Endodermal cell (in vitro differentiated cells): ENCODE results near the gene ZC3H12C. TPM values are rescaled to one million over a fixed set of nuclear protein-coding genes. Genes with fewer than 3 reads are reported as not detected.

ENCODE experiments used
- DNase-seq: peaks from one replicate; pipeline ENCODE4 v3.0.0-alpha.2; 2017
- H3K27ac ChIP-seq: 2 replicates; pipeline ENCODE4 v1.5.1; 2013; ENCODE audit warnings: mild to moderate bottlenecking, low read depth, low read length, moderate library complexity
- H3K27me3 ChIP-seq: 2 replicates; pipeline ENCODE4 v1.6.1; 2013; ENCODE audit warnings: mild to moderate bottlenecking, low read length, moderate library complexity; ENCODE audit not compliant: insufficient read depth, control insufficient read depth, poor library complexity, severe bottlenecking
- H3K36me3 ChIP-seq: 2 replicates; pipeline ENCODE4 v1.7.0; 2013; ENCODE audit warnings: mild to moderate bottlenecking, low read length, moderate library complexity; ENCODE audit not compliant: control insufficient read depth, insufficient read depth
- H3K4me1 ChIP-seq: one replicate; pipeline ENCODE4 v1.7.0; 2013; ENCODE audit warnings: low read length; ENCODE audit not compliant: control insufficient read depth, insufficient read depth
- H3K4me3 ChIP-seq: 2 replicates; pipeline ENCODE4 v1.5.1; 2013; ENCODE audit warnings: mild to moderate bottlenecking, low read length, moderate library complexity
- H3K9ac ChIP-seq: 2 replicates; pipeline ENCODE4 v1.6.1; 2013; ENCODE audit warnings: mild to moderate bottlenecking, low read length, moderate library complexity; ENCODE audit not compliant: poor library complexity, severe bottlenecking; ENCODE audit errors: extremely low read depth
- H3K9me3 ChIP-seq: 2 replicates; pipeline ENCODE4 v1.6.1; 2013; ENCODE audit warnings: mild to moderate bottlenecking, low read length, moderate library complexity; ENCODE audit not compliant: control insufficient read depth
- H3K27ac Mint-ChIP-seq: 2 replicates; pipeline ENCODE4 v1.8.0; 2020; ENCODE audit warnings: mixed read lengths
- H3K27me3 Mint-ChIP-seq: 2 replicates; pipeline ENCODE4 v1.8.0; 2021; ENCODE audit warnings: mild to moderate bottlenecking, mixed read lengths; ENCODE audit not compliant: insufficient read depth
- H3K36me3 Mint-ChIP-seq: 2 replicates; pipeline ENCODE4 v1.8.0; 2020; ENCODE audit warnings: low read depth, mixed read lengths
- H3K4me1 Mint-ChIP-seq: 2 replicates; pipeline ENCODE4 v1.8.0; 2020; ENCODE audit warnings: mixed read lengths
- H3K4me3 Mint-ChIP-seq: 2 replicates; pipeline ENCODE4 v1.8.0; 2020; ENCODE audit warnings: mild to moderate bottlenecking, moderate library complexity, mixed read lengths
- H3K9me3 Mint-ChIP-seq: 2 replicates; pipeline ENCODE4 v1.8.0; 2020; ENCODE audit warnings: mild to moderate bottlenecking, mixed read lengths
- WGBS, 2 experiments: methylation state at CpG; one replicate each; pipeline versions ENCODE4 v1.1.5 to v1.1.7; 2013; ENCODE audit warnings: missing lambda C conversion rate in 2 of 2, mixed read lengths in 1 of 2; ENCODE audit not compliant: insufficient coverage in 1 of 2, insufficient read length in 1 of 2; 5-methylcytosine and 5-hydroxymethylcytosine counted together
- total RNA-seq, 2 donors: library from RNA; stranded (reverse); fragmentation: NEBNext Ultra II Directional in 1 of 2; extraction: Animal tissue kit (Norgen Biotek cat#: 25700) in 1 of 2; gene quantifications; 2 replicates in 1 of 2; 3 replicates in 1 of 2; pipeline ENCODE4 v1.2.1, GENCODE V29; 2021
- TF ChIP-seq, protein P1 (sequence below): fragments of 200-600 bp; sonication (generic); conservative IDR thresholded peaks from 2 replicates; pipeline ENCODE4 v1.5.0; 2021; ENCODE audit warnings: antibody characterized with exemption, mild to moderate bottlenecking

The ZC3H12C gene
- total RNA-seq, 2 donors from 2014 or later = 4.1 to 5.6 TPM

DNA sequence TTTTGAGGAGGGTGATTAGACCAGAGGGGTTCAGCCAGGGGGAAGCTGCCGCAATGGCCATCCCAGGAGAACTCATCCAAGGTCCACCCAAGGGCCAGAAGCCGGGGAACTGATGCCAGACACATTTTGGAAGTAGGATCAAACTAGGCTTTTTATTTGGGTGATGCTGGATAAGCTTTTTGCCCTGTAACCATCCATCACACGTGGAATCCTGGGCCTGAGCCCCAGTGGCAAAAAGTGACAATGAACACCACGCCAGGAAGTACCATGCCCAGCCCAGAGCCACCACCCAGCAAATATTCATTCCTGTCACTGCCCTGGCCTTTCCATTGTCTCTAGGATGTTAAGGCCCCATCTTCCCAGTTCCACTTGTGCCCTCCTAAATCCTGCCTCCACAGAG lies 85.9 kb downstream of the ZC3H12C start:
- Mint-ChIP-seq H3K4me3 (no peak overlapping the region), H3K9me3 (no peaks in the 10 kb centered on the region), H3K27ac (no peak overlapping the region)

DNA sequence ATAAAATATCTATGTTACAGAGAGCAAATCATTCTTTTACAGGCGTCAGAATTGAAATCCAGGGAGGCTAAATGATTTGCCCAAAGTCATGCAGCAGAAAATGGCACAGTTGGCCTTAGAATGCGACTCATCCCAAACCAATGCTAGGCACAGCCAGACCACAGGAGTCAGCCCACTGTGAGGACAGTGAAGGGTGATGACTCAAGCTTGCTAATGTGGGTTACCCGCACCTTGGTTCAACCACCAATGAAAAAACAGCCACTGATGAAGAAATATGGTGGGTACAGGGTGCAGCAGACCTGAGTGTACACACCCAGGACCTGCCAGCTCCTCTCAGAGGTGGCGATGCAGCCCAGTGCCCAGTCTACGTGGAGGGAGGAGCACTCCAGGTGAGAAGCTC lies 89.7 kb downstream of the ZC3H12C start:
- Mint-ChIP-seq H3K27me3 (no peaks in the 10 kb centered on the region), H3K36me3 (no peaks in the 10 kb centered on the region), H3K27ac (no peak overlapping the region), H3K9me3 (no peaks in the 10 kb centered on the region), H3K4me3 (no peak overlapping the region), H3K4me1 (peaks cover 7% of the 10 kb centered on the region)
- H3K9ac ChIP-seq = no peak overlapping the region
- no peak for DNase-seq
- 91 to 94% methylated on average over 4 to 5 of the region's 5 CpGs for WGBS, 2 experiments
- TF ChIP-seq, protein P1, sequence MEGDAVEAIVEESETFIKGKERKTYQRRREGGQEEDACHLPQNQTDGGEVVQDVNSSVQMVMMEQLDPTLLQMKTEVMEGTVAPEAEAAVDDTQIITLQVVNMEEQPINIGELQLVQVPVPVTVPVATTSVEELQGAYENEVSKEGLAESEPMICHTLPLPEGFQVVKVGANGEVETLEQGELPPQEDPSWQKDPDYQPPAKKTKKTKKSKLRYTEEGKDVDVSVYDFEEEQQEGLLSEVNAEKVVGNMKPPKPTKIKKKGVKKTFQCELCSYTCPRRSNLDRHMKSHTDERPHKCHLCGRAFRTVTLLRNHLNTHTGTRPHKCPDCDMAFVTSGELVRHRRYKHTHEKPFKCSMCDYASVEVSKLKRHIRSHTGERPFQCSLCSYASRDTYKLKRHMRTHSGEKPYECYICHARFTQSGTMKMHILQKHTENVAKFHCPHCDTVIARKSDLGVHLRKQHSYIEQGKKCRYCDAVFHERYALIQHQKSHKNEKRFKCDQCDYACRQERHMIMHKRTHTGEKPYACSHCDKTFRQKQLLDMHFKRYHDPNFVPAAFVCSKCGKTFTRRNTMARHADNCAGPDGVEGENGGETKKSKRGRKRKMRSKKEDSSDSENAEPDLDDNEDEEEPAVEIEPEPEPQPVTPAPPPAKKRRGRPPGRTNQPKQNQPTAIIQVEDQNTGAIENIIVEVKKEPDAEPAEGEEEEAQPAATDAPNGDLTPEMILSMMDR = no peak
- H3K4me3 ChIP-seq = no peak overlapping the region
- H3K9me3 ChIP-seq = no peaks in the 10 kb centered on the region
- no peaks in the 10 kb centered on the region for H3K4me1 ChIP-seq
- no peak overlapping the region for H3K27ac ChIP-seq
- H3K36me3 ChIP-seq = no peaks in the 10 kb centered on the region
- H3K27me3 ChIP-seq = no peaks in the 10 kb centered on the region

More for the DNA sequence above, 85.9 kb downstream of the ZC3H12C start:
- H3K9ac ChIP-seq = no peak overlapping the region
- no peaks in the 10 kb centered on the region for H3K27me3 Mint-ChIP-seq
- no peak overlapping the region for H3K27ac ChIP-seq
- H3K4me1 Mint-ChIP-seq = peaks cover 11% of the 10 kb centered on the region
- H3K36me3 ChIP-seq = no peaks in the 10 kb centered on the region
- H3K9me3 ChIP-seq = no peaks in the 10 kb centered on the region
- no peak for DNase-seq
- no peaks in the 10 kb centered on the region for H3K36me3 Mint-ChIP-seq
- no peak overlapping the region for H3K4me3 ChIP-seq
- H3K4me1 ChIP-seq = no peaks in the 10 kb centered on the region
- H3K27me3 ChIP-seq = no peaks in the 10 kb centered on the region
- TF ChIP-seq, protein P1 = no peak
- 94 to 97% methylated on average over 3 to 4 of the region's 4 CpGs for WGBS, 2 experiments

DNA sequence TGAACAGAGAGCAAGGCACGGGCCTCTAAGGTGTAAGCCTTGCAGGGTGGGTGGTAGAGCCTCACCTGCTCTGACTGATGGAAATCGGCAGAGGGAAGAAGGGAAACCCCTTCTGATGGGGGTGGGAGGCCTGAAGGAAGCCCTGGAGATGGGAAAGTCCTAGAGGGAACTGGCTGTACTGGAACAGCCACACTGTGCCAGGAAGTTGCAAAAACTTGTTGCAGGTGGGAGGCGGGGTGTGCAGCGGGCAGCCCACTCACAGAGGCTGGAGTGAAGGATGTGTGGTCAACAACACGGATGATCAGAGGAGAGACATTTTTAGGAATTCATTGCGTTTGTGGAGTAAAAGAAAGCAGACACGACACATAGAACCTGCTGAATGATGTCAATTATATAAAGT lies 91.3 kb downstream of the ZC3H12C start:
- H3K36me3 ChIP-seq = no peaks in the 10 kb centered on the region
- WGBS, 2 experiments = 94 to 96% methylated on average over 4 to 7 of the region's 7 CpGs
- no peaks in the 10 kb centered on the region for H3K4me1 ChIP-seq
- no peak overlapping the region for H3K4me3 ChIP-seq
- no peak for DNase-seq
- Mint-ChIP-seq H3K27me3 (no peaks in the 10 kb centered on the region), H3K4me1 (peaks cover 7% of the 10 kb centered on the region), H3K4me3 (no peak overlapping the region), H3K9me3 (no peaks in the 10 kb centered on the region), H3K36me3 (no peaks in the 10 kb centered on the region), H3K27ac (no peak overlapping the region)
- TF ChIP-seq, protein P1 = no peak
- H3K27me3 ChIP-seq = no peaks in the 10 kb centered on the region
- H3K9ac ChIP-seq = no peak overlapping the region
- no peaks in the 10 kb centered on the region for H3K9me3 ChIP-seq
- no peak overlapping the region for H3K27ac ChIP-seq
